AG04449 (cell line): ENCODE results near the gene KNSTRN.

ENCODE experiments used
- CTCF ChIA-PET: fragments of 350-600 bp; formaldehyde crosslinking; extraction: SDS; loops from one replicate; lab custom pipeline; 2021; ENCODE audit warnings: antibody characterized with exemption; lab: Yijun Ruan, JAX
- POLR2A ChIA-PET: fragments of 400-600, 350-600 bp; formaldehyde crosslinking; extraction: SDS; loops from one replicate; lab custom pipeline; 2020; ENCODE audit warnings: antibody characterized with exemption, inconsistent platforms; lab: Yijun Ruan, JAX
- DNase-seq: peaks from one replicate; pipeline ENCODE4 v3.0.0-alpha.2; 2010; ENCODE audit warnings: low read depth, low spot score
- H3K4me3 ChIP-seq: 2 replicates; pipeline ENCODE4 v1.5.1; 2011; ENCODE audit warnings: low read depth, mild to moderate bottlenecking, control low read depth, low read length
- TF ChIP-seq, protein P1 (sequence below): IDR thresholded peaks from one replicate; pipeline ENCODE4 v1.5.1; 2011; ENCODE audit warnings: mild to moderate bottlenecking, moderate library complexity, low read length, control low read depth, inconsistent platforms; ENCODE audit not compliant: insufficient read depth; ENCODE audit errors: missing control alignments

The KNSTRN gene

DNA sequence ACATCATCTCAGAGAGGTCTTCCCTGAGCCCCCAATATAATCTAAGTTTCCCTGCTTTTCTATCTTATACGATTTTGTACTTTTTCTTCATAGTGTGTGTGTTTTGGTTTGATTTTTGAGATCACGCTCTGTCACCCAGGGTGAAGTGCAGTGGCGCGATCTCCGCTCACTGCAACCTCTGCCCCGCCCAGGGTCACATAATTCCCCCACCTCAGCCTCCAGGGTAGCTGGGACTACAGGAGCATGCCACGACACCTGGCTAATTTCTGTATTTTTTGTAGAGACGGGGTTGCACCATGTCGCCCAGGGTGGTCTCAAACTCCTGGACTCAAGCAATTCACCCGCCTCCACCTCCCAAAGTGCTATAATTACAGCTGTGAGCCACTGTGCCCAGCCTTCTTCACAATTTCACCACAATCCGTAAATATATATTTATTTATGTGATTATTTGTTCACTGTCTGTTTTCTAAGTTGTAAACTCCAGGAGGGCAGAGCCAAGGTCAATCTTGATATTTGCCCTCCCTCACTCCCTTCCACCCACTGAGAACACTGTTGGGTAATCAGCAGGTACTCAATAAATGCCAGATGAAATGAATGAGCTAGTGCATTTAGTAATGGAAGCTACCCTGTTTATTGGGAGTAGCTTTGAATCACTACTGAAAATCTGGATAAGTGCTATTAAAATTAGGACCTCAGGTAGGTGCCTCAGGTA lies 547 bp upstream of the KNSTRN start:
- no peak for DNase-seq
- ChIA-PET POLR2A (interaction anchor here (0.6 to 0.8 kb wide), 2 partner anchors 15 to 314 kb away, joined by 3 to 4 read pairs; no protein-coding TSS in a partner anchor), CTCF (interaction anchor here (0.7 to 3.6 kb wide), 12 partner anchors 10 to 108 kb away, joined by 3 to 29 read pairs (median 3); partner anchors contain the start of genes INAFM2 and IVD)
- TF ChIP-seq, protein P1, sequence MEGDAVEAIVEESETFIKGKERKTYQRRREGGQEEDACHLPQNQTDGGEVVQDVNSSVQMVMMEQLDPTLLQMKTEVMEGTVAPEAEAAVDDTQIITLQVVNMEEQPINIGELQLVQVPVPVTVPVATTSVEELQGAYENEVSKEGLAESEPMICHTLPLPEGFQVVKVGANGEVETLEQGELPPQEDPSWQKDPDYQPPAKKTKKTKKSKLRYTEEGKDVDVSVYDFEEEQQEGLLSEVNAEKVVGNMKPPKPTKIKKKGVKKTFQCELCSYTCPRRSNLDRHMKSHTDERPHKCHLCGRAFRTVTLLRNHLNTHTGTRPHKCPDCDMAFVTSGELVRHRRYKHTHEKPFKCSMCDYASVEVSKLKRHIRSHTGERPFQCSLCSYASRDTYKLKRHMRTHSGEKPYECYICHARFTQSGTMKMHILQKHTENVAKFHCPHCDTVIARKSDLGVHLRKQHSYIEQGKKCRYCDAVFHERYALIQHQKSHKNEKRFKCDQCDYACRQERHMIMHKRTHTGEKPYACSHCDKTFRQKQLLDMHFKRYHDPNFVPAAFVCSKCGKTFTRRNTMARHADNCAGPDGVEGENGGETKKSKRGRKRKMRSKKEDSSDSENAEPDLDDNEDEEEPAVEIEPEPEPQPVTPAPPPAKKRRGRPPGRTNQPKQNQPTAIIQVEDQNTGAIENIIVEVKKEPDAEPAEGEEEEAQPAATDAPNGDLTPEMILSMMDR, result no peak
- no peak overlapping the region for H3K4me3 ChIP-seq

DNA sequence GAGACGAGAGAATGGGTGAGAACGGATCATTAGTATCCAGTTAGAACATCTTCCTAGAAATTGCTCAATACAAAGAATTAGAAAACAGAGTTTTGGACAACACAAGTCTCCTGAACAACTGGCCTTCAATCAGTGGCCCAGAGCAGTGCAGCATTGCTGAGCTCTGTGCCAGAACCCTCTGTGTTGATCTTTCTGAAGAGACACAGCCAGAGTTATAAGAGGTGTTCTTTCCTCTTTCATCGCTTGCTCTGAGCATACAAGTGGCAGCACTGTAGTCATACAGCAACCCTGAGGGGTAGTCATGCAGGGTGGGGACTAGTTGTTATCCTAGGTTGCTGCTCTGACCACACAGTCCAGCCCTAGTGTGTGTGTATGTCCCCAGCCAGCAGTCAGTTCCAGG lies 4.0 kb downstream of the KNSTRN start:
- ChIA-PET CTCF (interaction anchor here (0.9 to 2.2 kb wide), 5 partner anchors 16 to 63 kb away, joined by 3 to 11 read pairs (median 4); partner anchors contain the start of gene INAFM2), POLR2A (no interaction called here)
- TF ChIP-seq, protein P1, result no peak
- no peak overlapping the region for H3K4me3 ChIP-seq
- no peak for DNase-seq

DNA sequence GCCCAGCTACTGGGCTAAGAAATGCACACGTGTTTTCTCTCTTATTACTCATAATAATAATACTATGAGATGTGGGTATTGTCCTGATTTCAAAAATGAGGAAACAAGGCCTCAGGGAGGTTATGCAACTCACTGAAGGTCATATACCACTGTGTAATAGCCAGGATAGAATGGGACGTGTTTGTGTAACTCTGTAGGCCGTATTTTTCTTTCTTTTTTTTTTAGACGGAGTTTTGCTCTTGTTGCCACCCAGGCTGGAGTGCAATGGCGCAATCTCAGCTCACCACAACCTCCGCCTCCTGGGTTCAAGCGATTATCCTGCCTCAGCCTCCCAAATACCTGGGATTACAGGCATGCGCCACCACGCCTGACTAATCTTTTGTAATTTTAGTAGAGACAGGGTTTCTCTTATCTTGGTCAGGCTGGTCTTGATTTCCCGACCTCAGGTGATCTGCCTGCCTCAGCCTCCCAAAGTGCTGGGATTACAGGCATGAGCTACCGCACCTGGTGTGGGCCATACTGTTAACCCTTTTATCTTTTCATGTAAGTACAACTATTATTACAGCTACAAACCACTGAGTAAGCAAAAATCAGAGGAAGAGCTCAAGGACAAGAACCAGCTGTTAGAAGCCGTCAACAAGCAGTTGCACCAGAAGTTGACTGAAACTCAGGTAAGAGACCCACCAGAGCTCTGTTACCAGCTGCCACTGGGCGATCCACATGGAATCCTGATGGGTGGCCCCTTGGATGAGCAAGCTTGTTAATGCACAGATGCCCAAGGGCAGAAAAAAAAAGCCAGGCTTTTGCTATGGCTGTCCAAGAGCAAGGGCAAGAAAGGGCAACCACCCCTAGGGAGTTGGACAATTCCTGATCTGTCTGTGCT lies 6.7 kb downstream of the KNSTRN start:
- ChIA-PET CTCF (interaction anchor here (0.6 to 1.9 kb wide), 7 partner anchors 9 to 469 kb away, joined by 3 to 9 read pairs (median 4); no protein-coding TSS in a partner anchor), POLR2A (interaction anchor here (0.9 kb wide), 1 partner anchor 46 kb away, joined by 3 read pairs; no protein-coding TSS in a partner anchor)
- no peak for DNase-seq
- TF ChIP-seq, protein P1, result no peak
- no peak overlapping the region for H3K4me3 ChIP-seq

DNA sequence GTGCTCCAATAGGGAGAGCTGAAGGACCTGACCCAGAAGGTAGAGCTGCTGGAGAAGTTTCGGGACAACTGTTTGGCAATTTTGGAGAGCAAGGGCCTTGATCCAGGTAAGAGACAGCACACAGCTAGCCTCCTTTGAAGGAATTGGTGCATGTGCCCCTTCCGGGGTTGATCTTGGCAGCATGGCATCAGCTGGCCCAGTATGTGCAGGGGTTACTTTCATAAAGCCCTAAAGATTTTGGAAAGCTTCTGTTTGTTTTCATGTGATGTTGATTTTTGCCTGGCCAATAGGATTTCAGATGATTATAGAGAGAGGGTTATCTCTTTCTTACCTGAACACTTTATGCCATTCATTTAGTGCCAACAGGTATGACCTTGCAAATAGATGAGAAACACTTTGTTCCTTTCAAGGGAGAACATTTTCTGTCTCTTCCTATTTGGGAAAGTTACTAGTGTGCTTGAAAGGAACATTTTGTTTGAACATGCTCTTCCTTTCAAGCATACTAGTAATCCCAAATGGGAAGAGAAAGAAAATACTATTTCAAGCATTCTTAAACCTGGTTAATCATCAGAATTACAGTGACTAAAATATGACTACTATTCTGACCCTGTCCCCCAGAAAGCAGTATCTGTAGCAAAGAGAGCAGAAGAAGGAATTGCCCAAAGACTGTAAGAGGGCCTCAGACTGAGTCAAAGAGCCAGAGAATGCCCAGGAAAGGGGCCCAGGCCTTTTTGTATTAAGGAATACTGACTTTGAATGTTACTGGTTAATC lies 7.5 kb downstream of the KNSTRN start:
- ChIA-PET CTCF (interaction anchor here (0.8 to 1.9 kb wide), 6 partner anchors 8 to 110 kb away, joined by 3 to 9 read pairs (median 5); no protein-coding TSS in a partner anchor), POLR2A (interaction anchor here (0.9 kb wide), 1 partner anchor 47 kb away, joined by 3 read pairs; no protein-coding TSS in a partner anchor)
- DNase-seq, result no peak

More for the DNA sequence above, 7.5 kb downstream of the KNSTRN start:
- TF ChIP-seq, protein P1, result no peak
- no peak overlapping the region for H3K4me3 ChIP-seq
